ENCODE data around the gene KRTAP12-1.

KRTAP12-1 gene

DNA sequence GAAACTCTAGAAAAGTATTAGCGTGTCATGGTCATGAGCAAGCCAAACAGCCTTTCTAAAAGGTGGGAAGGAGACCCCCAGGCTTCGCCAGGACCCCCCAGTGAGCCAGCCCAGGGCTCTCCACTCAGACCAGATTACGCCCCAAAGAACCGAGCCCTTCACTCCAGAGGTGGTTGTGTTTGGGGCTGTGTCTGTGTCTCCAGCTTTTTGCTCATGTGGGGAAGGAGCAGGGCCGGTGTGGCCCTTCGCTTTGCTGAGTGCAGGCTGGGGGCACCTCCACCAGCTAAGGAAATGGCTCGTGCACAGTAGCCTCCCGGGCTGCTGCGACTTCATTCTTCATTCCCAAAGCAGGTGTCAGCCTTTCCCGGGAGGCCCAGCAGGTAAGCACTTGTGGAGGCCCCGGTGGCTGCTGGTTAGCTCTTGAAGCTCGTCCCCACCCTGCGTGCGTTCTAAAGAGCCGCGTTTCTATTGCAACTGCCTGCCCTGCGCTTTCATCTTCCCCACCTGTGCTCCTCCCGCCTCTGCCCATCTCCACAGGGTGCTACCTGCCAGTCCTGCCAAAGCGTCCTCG is 28.9 kb upstream of the KRTAP12-1 start:
- no peak for FAIRE-seq

DNA sequence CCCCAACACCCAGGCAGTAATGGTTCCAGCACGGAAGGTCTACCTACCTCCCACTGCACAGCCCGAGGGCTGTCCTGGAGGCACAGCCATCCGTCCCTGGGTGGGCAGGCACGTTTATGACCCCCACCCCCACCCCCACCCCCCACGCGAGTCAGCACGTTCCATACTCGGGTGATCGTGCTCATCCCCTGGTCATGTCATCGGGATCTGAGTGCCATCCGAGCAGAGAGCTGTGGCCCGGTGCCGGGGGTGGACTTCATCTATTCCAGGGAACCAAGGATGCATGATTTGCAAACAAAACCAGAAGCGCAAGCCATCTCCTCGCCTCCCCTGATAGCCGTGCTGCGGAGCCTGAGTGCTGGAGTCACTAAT is 28.3 kb upstream of the KRTAP12-1 start:
- no peak for FAIRE-seq

DNA sequence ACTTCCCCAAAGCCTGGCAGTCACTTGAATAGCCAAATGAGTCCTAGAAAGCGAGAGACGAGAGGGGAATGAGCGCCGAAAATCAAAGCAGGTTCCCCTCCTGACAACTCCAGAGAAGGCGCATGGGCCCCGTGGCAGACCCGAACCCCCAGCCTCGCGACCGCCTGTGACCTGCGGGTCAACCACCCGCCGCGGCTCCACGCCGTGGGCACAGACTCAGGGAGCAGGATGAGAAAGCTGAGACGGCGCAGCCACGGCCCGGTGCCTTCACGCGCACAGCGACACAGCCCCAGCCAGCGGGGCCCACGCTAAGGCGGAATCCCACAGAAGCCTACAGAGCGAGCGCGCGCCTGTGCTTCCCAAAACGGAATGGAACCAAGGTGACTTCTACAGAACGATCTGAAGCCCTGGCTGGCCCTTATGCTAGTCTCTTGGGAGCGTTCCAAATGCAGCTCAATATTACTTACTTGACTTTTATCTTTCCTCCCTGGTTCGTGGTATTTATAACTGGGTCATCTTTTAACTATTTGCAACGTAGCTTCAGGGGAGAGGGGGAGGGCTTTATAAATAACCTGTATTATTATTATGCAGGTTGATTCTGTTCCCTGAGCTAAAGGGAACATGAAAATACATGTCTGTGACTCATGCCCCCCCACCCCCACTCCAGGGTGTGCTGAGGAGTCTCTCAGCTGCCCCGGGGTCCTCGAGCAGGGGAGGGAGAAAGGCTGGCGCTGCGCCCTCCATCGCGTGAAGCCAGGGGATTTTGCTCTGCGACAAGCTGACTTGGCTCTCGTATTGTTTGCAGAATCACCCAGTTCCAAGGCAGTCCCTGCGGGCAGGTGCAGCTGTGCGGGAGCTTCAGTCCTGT is 27.7 kb upstream of the KRTAP12-1 start:
- no peak for FAIRE-seq

DNA sequence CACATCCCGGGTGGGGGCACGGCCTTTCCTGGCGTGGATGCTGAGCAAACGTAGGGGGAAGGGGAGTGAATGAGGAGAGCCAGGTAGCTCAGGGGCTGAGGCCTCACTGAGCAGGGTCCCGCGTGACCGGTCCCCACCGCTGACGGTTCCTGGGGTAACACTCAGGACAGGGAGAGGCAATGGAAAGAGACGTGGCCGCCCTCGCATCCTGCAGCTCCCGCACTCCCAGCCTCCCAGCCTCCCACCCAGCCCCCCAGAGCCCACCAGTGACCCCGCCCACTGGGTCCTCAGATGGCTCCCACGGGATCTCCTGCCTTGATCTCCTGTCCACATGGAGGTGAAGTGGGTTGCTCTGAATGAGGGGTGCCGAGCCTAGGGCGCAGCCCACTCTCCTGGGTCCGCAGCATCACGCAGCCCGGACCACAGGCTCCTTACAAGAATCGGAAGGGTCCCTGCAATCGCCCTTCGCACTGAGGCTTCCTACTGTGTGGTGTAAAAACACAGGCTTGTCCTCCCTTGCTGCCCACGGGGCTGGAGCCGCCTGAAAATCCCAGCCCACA is 27.0 kb upstream of the KRTAP12-1 start:
- FAIRE-seq: no peak

DNA sequence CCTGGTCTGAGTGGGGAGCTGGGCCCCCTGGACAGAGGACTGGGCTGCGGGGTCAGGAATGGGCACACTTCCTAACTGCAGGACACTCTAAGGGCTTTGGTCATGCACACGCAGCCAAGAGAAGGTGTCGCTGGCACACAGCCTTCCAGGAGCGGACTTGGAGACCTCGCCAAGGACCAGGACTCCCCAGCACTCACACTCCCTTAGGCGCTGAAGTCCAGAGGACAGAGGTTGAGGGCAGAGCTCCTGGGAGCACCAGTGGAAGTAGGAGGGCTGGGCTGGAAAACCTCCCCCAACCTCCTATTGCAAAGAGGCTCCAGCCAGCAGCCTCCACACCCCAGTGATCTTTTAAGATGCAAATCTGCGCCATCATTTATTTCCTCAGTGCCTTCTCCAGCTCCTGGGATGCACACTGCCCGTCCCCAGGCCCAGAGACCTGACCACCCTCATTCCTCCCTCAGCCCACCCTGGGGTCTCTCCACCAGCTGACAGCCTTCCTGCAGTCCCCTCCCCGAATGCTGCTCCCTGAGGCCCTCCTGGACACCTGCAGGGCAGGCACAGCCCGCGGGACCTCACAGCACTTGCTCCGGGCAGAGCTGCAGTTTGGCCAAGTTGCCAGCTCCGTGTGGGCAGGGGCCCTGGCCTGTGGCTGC is 26.4 kb upstream of the KRTAP12-1 start:
- FAIRE-seq: no peak

GRCh38 chr21:44706706-44707581 is 25.0 kb upstream of the KRTAP12-1 start:
- FAIRE-seq: no peak

DNA sequence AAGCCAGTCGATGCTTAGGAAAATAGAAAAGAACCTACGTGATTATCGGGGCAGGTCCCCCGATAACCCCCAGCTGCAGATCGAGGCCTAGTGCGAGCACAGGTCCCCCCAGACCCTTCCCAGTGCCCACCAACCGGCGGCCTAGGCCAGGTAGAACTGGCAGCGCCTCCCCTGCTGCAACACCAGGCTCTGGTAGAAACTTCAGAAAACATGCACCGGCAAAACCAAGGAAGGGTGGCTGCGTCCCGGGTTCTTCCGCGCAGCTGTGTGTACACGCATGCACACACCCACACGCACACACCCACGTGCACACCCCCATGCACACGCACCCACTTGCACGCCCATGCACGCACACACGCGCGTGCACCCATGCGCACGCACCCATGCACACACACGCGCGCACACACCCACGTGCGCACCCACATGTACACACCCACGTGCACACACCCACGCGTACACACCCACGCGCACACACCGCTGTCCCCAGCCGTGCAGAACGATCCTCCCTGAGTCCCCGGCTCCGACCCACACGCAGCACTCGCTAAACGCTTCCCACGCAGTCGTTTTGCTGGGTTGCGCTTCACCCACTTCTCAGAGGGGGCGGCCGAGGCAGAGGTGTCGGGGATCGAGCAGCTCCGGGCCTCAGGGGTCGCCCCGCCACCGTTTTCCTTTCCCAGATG is 24.2 kb upstream of the KRTAP12-1 start:
- FAIRE-seq: no peak

DNA sequence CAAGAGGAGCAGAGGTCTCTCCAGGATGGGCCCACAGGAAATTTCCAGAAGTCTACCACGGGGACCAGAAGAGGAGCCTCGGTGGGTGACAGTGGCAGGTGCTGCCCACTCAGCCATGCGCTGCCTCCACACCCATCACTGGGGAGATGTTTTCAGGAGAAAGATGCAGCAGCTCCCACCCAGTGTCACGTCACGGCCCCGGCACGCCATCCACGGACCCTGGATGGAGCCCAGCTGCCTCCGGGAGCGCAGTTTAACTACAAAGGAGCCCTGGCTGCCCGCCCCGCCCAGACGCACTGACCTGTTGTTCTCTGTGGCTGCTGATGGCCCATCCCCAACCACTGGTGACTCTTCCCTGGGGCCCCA is 22.7 kb upstream of the KRTAP12-1 start:
- FAIRE-seq: no peak

DNA sequence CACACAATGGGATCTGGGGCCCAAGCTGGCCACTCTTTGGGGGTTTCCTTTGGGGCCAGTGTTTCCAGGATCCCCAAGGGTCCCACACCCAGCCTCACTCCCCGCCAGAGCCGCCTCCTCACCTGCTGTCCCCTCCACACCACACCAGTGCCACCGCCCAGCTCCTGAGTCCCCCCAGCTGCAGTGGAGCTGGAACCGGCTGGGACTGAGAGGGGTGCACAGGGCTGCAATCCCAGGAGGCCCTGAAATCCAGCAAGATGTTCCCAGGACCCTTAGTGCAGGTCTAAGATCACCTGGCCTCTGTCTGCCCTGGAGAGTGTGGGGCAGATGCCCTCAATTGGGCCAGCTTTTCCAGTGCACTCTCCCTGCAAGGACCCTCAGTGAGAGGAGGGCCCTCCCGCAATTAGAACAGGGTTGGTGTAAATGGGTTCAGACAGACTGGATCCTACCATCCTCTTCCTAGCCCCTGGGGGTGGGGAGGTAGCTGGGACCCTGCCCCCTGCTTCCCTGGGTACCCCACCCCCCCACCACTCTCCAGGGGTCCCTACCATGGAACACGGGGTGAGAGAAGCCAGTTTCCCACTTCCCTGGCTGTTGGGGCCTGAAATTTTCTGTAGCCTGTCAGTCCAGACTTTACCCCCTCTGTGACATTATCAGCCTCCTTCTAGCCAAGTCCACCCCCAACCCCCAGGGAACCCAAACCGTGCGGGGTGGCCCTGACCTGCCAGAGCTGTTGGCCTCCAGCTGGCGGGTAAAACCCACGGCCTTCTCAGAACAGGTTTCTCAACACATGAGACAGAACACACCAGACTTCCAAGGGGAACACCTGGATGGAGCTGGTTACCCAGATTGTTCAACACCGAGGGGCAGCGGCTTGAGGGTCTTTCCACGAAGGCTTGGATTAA is 22.0 kb upstream of the KRTAP12-1 start:
- FAIRE-seq: no peak

DNA sequence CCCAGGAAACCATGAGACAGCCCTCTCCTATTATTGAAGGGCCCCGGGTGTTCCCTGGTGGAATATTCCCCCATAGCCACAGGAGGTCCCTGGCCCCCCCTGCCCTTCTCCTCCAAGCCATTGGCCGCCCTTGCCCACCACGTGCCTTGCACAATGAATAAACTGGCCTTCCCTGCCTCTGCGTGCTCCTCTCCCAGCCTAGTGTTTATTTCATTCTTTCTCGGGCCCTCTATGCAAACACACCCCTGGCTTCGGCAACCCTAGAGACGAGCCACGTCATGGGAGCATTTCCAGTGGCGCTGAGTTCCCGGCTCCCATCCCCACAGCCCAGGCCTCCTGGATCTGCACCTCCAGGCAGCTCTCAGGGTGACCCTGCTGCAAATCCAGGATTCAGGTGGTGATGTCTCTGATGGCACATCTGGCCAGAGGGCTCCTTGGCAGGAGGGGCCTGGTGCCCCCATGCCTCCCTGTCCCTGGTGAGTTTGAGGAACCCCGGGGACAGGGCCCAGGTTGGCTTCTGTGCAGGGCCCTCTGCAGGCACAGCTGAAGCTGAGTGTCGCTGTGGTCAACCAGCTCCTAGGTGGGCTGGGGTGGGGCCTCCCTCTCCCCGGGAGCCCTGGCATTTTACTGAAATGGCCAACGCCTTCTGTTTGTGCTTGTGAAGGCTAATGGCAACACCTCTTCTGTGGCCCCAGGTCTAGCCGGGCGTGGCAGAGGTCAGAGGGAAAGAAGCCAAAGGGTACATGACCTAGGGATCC is 21.2 kb upstream of the KRTAP12-1 start:
- no peak for FAIRE-seq

DNA sequence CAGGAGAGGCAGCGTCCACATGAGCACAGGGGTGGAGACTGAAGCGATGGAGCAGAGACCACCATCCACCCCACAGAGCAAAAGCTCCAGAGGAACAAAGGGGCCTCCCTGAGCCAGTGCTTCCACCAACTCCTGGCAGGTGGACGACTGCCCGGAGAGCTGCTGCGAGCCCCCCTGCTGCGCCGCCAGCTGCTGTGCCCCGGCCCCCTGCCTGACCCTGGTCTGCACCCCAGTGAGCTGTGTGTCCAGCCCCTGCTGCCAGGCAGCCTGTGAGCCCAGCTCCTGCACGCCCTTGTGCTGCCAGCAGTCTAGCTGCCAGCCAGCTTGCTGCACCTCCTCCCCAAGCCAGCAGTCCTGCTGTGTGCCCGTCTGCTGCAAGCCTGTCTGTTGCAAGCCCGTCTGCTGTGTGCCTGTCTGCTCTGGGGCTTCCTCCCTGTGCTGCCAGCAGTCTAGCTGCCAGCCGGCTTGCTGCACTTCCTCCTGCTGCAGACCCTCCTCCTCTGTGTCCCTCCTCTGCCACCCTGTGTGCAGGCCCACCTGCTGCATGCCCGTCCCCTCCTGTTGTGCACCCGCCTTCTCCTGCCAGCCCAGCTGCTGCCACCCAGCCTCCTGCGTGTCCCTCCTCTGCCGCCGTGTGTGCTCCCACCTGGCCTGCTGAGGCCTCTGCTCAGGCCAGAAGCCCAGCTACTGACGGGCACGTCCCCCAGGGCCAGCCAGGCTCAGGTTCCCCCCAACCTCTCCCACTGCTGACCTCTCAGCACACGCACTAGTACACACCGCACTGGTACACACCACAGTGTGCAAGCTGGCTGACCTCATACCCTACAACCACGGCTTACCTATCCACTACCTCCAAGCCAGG is 20.4 kb upstream of the KRTAP12-1 start:
- no peak for FAIRE-seq

- no peak for FAIRE-seq
These were observed 19.6 kb upstream of the KRTAP12-1 start for GRCh38 chr21:44701541-44701940.

GRCh38 chr21:44701023-44701400 is 19.0 kb upstream of the KRTAP12-1 start:
- FAIRE-seq: no peak

DNA sequence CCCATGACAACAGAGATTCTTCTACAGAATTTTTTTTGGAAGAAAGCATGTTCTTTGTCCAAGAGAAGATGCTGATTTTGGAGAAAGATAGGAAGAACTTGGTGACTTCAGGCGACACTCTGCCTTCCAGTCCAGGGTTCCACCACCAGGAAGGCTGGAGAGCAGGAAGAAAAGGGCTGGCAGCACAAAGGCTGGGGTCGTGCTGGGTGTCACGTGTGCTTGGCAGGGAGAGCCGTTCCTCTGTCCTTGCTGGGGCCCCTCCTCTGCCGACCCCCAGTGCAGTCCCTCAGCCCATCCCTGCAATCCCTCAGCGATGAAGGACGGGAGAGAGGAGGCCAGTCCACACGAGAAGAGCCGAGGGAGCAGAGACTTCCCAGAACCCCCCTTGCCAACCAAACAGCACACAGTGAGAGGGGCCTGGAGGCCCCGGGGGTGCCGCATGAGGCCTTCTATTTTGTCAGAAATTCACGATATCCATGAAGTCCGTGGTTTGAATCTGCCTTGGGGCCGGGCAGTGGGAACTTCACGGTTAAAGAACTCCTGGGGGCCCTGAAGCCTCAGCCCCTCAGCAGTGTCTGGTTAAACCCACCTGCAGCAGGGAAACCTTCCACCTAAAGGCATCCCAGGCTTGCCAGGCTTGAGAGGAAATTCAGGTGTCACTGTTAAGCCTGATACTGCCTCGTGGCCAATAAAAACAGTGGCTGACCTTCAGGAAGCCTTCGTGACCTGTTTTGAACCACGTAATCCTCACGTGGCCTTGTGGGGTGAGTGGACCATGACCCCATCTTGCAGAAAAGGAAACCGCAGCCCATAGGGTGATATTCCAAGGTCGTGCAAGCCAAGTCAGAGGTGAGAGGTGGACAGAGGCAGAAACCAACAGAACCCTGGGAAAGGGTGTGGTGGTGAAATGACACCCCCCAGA is 18.4 kb upstream of the KRTAP12-1 start:
- FAIRE-seq: no peak

DNA sequence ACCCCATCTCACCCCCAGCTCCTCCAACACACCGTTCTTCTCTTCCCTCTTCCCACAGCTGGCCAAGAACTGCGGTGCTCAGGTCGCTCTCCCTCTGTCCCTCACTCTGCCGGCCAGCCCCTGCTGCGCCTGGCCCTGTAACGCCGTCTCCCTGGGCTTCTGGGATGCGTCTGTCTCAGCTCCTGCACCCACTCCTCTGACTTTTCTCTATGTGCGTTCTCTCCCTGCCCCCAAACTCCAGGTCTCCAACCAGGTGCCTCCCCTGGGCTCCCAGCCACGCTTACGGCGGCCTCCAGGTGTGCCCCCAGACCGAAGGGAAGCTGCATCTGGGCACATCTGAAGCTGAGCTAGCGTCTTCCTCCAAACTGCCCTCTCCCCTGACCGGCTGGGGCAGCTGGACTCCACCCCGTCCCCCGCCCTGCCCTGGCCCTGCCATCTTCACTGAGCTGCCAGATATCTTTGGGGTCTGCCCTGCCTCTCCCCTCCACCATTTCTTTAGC is 17.6 kb upstream of the KRTAP12-1 start:
- FAIRE-seq: no peak

DNA sequence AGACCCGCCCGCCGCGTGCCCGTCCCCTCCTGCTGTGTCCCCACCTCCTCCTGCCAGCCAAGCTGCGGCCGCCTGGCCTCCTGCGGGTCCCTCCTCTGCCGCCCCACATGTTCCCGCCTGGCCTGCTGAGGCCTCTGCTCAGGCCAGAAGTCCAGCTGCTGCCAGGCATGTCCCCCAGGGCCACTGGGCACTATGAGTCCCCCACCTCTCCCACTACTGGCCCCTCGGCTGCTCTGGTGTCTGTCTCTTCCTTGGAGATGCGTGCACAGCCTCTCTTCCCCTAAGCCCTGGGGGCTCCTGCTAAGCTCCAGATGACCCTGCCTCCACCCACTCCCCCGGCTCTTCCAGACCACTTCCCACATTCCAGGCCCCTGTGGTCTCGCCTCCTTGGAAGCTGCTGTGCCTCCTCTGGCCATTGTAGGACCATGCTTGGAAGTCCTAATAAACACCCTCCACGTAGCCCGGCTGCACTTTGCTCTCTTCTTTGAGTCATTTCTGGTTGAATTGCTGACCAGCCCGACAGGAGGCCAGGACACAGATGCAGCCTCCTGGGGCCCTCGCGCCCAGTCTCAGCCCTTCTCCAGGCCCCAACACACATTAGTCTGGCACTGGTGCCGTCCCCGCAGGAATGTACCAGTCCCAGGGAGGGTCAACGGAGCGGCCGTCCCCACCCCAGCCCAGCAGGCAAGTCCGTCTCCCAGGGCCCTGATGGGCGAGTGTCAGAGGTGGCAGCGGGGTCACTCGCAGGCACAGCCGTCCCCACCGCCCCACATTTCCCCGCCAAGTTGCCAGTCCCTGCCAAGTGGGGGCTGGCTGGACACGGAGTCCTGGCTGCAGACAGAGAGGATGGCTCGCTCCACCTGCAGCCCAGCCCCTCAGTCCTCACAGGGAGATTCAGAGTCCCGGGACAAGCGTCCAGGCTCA is 16.1 kb upstream of the KRTAP12-1 start:
- FAIRE-seq: no peak
